ENCODE results near the gene ZSCAN32. TPM values are rescaled to one million over a fixed set of nuclear protein-coding genes. Genes with fewer than 3 reads are reported as not detected.

ZSCAN32 gene
- total and polyA plus RNA-seq, 7 donors = 8.6 to 16.3 (median 12.1) TPM

GRCh38 chr16:3383045-3383448 lies 17.8 kb downstream of the ZSCAN32 start:
- Histone ChIP-seq H3K4me1 (no peaks in the 10 kb centered on the region), H3K27ac (no peak overlapping the region), H3K9me3 (peaks cover 59 to 81% (median 67%) of the 10 kb centered on the region in 4 donors), H3K36me3 (peaks cover 27 to 64% (median 37%) of the 10 kb centered on the region in 4 donors), H3K4me3 (no peak overlapping the region), H3K27me3 (no peaks in the 10 kb centered on the region)
- DNase-seq = no peak
- WGBS, 2 donors = 98% methylated on average over 10 of the region's 10 CpGs
- no peak for TF ChIP-seq EP300 (IDR thresholded peaks at IDR 0.05)
- TF ChIP-seq CTCF (IDR thresholded peaks at IDR 0.05) = no peak
- TF ChIP-seq POLR2A (IDR thresholded peaks at IDR 0.05) = no peak
- TF ChIP-seq POLR2AphosphoS5 (IDR thresholded peaks at IDR 0.05) = no peak
- intact Hi-C loops (cut with DNase I) = no loop called here

- H3K4me3 ChIP-seq = no peak overlapping the region
- intact Hi-C loops (cut with DNase I) = no loop called here
These were observed 22.9 kb downstream of the ZSCAN32 start for GRCh38 chr16:3377917-3378316.

GRCh38 chr16:3375680-3376079 lies 25.1 kb downstream of the ZSCAN32 start:
- H3K27me3 ChIP-seq = no peaks in the 10 kb centered on the region
- intact Hi-C loops (cut with DNase I) = no loop called here
- H3K27ac ChIP-seq = no peak overlapping the region
- DNase-seq = no peak
- peaks cover 0 to 6% (median 0%) of the 10 kb centered on the region in 4 donors for H3K36me3 ChIP-seq
- TF ChIP-seq POLR2A (IDR thresholded peaks at IDR 0.05) = no peak
- TF ChIP-seq CTCF (IDR thresholded peaks at IDR 0.05) = no peak
- TF ChIP-seq POLR2AphosphoS5 (IDR thresholded peaks at IDR 0.05) = no peak
- TF ChIP-seq EP300 (IDR thresholded peaks at IDR 0.05) = no peak
- H3K4me1 ChIP-seq = no peaks in the 10 kb centered on the region
- peaks cover 13 to 47% (median 30%) of the 10 kb centered on the region in 4 donors for H3K9me3 ChIP-seq
- no peak overlapping the region for H3K4me3 ChIP-seq
- WGBS, 2 donors = 96 to 97% methylated on average over 5 of the region's 5 CpGs

More at GRCh38 chr16:3377917-3378316, 22.9 kb downstream of the ZSCAN32 start:
- no peak overlapping the region for H3K27ac ChIP-seq
- H3K36me3 ChIP-seq = peaks cover 7 to 26% (median 10%) of the 10 kb centered on the region in 4 donors
- no peaks in the 10 kb centered on the region for H3K27me3 ChIP-seq
- TF ChIP-seq POLR2A (IDR thresholded peaks at IDR 0.05) (no peak), POLR2AphosphoS5 (IDR thresholded peaks at IDR 0.05) (no peak), CTCF (IDR thresholded peaks at IDR 0.05) (no peak), EP300 (IDR thresholded peaks at IDR 0.05) (no peak)
- no peaks in the 10 kb centered on the region for H3K4me1 ChIP-seq
- H3K9me3 ChIP-seq = peaks cover 33 to 68% (median 48%) of the 10 kb centered on the region in 4 donors
- no peak for DNase-seq

- intact Hi-C loops (cut with DNase I) = loop anchor here (5.0 kb wide), 1 partner anchor 87 kb away; the partner anchor contains the start of gene ZNF263
- Histone ChIP-seq H3K4me1 (no peaks in the 10 kb centered on the region), H3K36me3 (no peaks in the 10 kb centered on the region), H3K27me3 (no peaks in the 10 kb centered on the region), H3K9me3 (peaks cover 2 to 19% (median 8%) of the 10 kb centered on the region in 4 donors), H3K4me3 (no peak overlapping the region), H3K27ac (no peak overlapping the region)
- 94% methylated on average over 11 of the region's 11 CpGs for WGBS, 2 donors
- TF ChIP-seq EP300 (IDR thresholded peaks at IDR 0.05) (no peak), POLR2A (IDR thresholded peaks at IDR 0.05) (no peak), CTCF (IDR thresholded peaks at IDR 0.05) (no peak), POLR2AphosphoS5 (IDR thresholded peaks at IDR 0.05) (no peak)
- no peak for DNase-seq
These were observed 31.7 kb downstream of the ZSCAN32 start for GRCh38 chr16:3369073-3369472.

Data from sigmoid colon (tissue), 7 donors.